GM12892 (cell line): Measurements from ENCODE around the gene ADCY4.

ENCODE experiments used
- POLR2AphosphoS5 ChIP-seq: IDR thresholded peaks from 2 replicates; pipeline ENCODE4 v1.6.1; 2011; ENCODE audit warnings: low read depth, low read length, control low read depth
- TAF1 ChIP-seq: IDR thresholded peaks from 2 replicates; pipeline ENCODE4 v1.6.1; 2011; ENCODE audit warnings: low read depth, mild to moderate bottlenecking, control low read depth, low read length, borderline replicate concordance

DNA sequence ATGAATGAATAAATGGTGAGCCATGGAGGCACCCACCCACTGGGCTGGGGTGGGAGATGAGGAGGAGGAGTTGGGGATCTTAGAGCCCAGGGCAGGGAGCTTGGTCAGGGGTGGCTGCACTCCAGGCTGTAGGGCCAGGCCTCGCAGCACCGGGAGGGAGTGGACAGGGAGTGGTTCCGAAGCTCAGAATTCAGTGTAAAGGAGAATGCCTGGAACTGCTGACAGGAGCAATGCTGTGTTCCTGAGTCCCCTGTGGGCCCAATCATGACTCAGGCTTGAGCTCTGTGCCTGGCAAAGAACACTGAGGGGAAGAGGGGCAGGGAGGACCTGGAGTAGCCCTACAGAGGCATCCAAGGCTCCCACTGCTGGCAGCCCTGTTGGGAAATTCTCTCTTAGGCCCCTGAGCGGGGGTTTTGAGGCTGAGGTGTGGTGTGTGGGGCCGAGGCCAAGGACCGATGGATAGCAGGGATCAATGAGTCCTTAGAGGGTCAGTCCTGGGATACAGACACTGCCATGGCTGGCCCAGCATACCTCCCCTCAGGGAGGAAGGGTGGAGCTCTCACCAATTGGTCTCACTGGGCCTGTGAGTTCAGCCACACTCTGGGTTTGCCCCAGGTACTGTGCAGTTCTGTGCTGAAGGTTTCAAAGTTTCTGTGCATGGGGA lies 53.9 kb downstream of the ADCY4 start:
- TF ChIP-seq TAF1 (no peak), POLR2AphosphoS5 (no peak)
